PC-9 (cell line): ENCODE data around the gene PSMD6. TPM values are rescaled to one million over a fixed set of nuclear protein-coding genes. Genes with fewer than 3 reads are reported as not detected.

Experiments used
- BruUV-seq: library from RNA; stranded (reverse); fragments of 400-500 nt; replicated peaks from 2 replicates; lab custom pipeline; 2021; lab: Mats Ljungman, UMichigan
- CTCF ChIA-PET: fragments of 300-600 bp; sonication (Branson Sonifier 250); formaldehyde crosslinking; loops from one replicate; lab custom pipeline; 2022; ENCODE audit warnings: antibody characterized with exemption; lab: Charles Lee
- POLR2A ChIA-PET: fragments of 300-600 bp; sonication (Branson Sonifier 250); formaldehyde crosslinking; loops from one replicate; lab custom pipeline; 2022; ENCODE audit warnings: antibody characterized with exemption; ENCODE audit not compliant: unreplicated experiment; lab: Charles Lee
- DNase-seq, 2 experiments: peaks; one replicate each; pipeline versions ENCODE4 v3.0.0 to v3.0.0-alpha.2; 2015 to 2022; ENCODE audit warnings: mixed read lengths in 1 of 2
- H2AFZ ChIP-seq: fragments of 200-600 bp; sonication (generic); 2 replicates; pipeline ENCODE4 v1.8.1; 2017; ENCODE audit warnings: antibody characterized with exemption
- H3F3A ChIP-seq: fragments of 200-600 bp; sonication (generic); 2 replicates; pipeline ENCODE4 v1.8.1; 2017; ENCODE audit warnings: antibody characterized with exemption, mild to moderate bottlenecking, low read depth; ENCODE audit not compliant: insufficient read depth
- H3K27ac ChIP-seq: fragments of 200-600 bp; sonication (generic); 2 replicates; pipeline ENCODE4 v1.6.1; 2016; ENCODE audit warnings: mixed run types
- H3K27me3 ChIP-seq: fragments of 200-600 bp; sonication (generic); 2 replicates; pipeline ENCODE4 v1.6.1; 2016; ENCODE audit warnings: low read depth, mixed run types; ENCODE audit not compliant: insufficient read depth
- H3K36me3 ChIP-seq: fragments of 200-600 bp; sonication (generic); 2 replicates; pipeline ENCODE4 v1.6.1; 2016; ENCODE audit warnings: low read depth, mixed run types
- H3K4me1 ChIP-seq: fragments of 200-600 bp; sonication (generic); replicated peaks from 2 replicates; pipeline ENCODE4 v1.6.1; 2016; ENCODE audit warnings: mixed run types; ENCODE audit not compliant: insufficient read depth
- H3K4me2 ChIP-seq: fragments of 200-600 bp; sonication (generic); 2 replicates; pipeline ENCODE4 v1.6.1; 2017; ENCODE audit warnings: mixed run types
- H3K4me3 ChIP-seq: fragments of 200-600 bp; sonication (generic); 2 replicates; pipeline ENCODE4 v1.6.1; 2016; ENCODE audit warnings: mixed run types
- H3K79me2 ChIP-seq: fragments of 200-600 bp; sonication (generic); 2 replicates; pipeline ENCODE4 v1.6.1; 2017; ENCODE audit warnings: low read depth, mixed run types
- H3K9me2 ChIP-seq: fragments of 200-600 bp; sonication (generic); 2 replicates; pipeline ENCODE4 v1.8.1; 2017; ENCODE audit warnings: mild to moderate bottlenecking; ENCODE audit not compliant: insufficient read depth
- H3K9me3 ChIP-seq: fragments of 200-600 bp; sonication (generic); 2 replicates; pipeline ENCODE4 v1.8.1; 2016; ENCODE audit warnings: low read depth; ENCODE audit not compliant: insufficient read depth
- H4K20me1 ChIP-seq: fragments of 200-600 bp; sonication (generic); 2 replicates; pipeline ENCODE4 v1.8.1; 2017; ENCODE audit not compliant: insufficient read depth
- EZH2 ChIP-seq: fragments of 200-600 bp; sonication (generic); IDR thresholded peaks from 2 replicates; pipeline ENCODE4 v1.8.0; 2017; ENCODE audit warnings: antibody characterized with exemption, low read depth
- intact Hi-C: fragments of 100-400 bp; cut with micrococcal nuclease; formaldehyde crosslinking; loops from one replicate; pipeline ENCODE4 v1.10.0; 2022; ENCODE audit not compliant: unreplicated experiment
- total RNA-seq: library from RNA; stranded (reverse); gene quantifications from 2 replicates; pipeline ENCODE4 v1.2.3, GENCODE V29; 2021
- TF ChIP-seq, protein P1 (sequence below): fragments of 200-600 bp; sonication (generic); conservative IDR thresholded peaks from 2 replicates; pipeline ENCODE4 v1.6.1; 2017; ENCODE audit warnings: mixed run types, antibody characterized with exemption, mild to moderate bottlenecking, moderate library complexity

Gene PSMD6
- total RNA-seq, 1 experiment from 2014 or later: 68.8 TPM

GRCh38 chr3:63984391-63984790 lies 38.9 kb downstream of the PSMD6 start:
- POLR2A ChIA-PET: no interaction called here
- BruUV-seq: no TSS peak
- intact Hi-C loops: no loop called here

DNA sequence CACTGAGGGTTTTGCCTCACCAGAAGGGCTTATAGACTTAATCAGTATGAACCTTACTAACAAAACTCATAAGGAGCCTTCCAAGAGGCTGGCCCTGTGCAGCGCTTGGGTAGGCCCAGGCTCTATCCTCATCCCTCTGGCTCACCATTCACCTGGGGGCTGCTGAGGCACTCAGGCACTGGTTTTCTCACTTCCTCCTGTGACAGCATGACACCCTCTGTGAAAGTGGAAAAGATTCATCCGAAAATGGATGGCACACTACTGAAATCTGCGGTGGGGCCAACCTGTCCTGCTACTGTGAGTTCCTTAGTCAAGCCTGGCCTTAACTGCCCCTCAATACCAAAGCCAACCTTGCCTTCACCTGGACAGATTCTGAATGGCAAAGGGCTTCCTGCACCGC lies 41.3 kb downstream of the PSMD6 start:
- CTCF ChIA-PET: no interaction called here
- H3K36me3 ChIP-seq: peaks cover 3% of the 10 kb centered on the region; the same call in 1 of the 2 replicates

More at GRCh38 chr3:63984391-63984790, 38.9 kb downstream of the PSMD6 start:
- H3K36me3 ChIP-seq: peaks cover 3% of the 10 kb centered on the region; the same call in 1 of the 2 replicates
- H3K9me2 ChIP-seq: no peaks in the 10 kb centered on the region
- peaks cover 4% of the 10 kb centered on the region; the same call in 1 of the 2 replicates for H4K20me1 ChIP-seq
- no peaks in the 10 kb centered on the region for H3F3A ChIP-seq
- DNase-seq: no peak
- TF ChIP-seq EZH2: no peak
- TF ChIP-seq, protein P1, sequence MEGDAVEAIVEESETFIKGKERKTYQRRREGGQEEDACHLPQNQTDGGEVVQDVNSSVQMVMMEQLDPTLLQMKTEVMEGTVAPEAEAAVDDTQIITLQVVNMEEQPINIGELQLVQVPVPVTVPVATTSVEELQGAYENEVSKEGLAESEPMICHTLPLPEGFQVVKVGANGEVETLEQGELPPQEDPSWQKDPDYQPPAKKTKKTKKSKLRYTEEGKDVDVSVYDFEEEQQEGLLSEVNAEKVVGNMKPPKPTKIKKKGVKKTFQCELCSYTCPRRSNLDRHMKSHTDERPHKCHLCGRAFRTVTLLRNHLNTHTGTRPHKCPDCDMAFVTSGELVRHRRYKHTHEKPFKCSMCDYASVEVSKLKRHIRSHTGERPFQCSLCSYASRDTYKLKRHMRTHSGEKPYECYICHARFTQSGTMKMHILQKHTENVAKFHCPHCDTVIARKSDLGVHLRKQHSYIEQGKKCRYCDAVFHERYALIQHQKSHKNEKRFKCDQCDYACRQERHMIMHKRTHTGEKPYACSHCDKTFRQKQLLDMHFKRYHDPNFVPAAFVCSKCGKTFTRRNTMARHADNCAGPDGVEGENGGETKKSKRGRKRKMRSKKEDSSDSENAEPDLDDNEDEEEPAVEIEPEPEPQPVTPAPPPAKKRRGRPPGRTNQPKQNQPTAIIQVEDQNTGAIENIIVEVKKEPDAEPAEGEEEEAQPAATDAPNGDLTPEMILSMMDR: no peak
- CTCF ChIA-PET: no interaction called here
- no peak overlapping the region for H3K4me2 ChIP-seq
- no peaks in the 10 kb centered on the region for H3K27me3 ChIP-seq
- no peak overlapping the region for H3K27ac ChIP-seq
- H3K4me3 ChIP-seq: no peak overlapping the region
- no peaks in the 10 kb centered on the region for H3K9me3 ChIP-seq
- H3K79me2 ChIP-seq: no peaks in the 10 kb centered on the region
- H3K4me1 ChIP-seq: no peaks in the 10 kb centered on the region
- no peak overlapping the region for H2AFZ ChIP-seq

GRCh38 chr3:63980830-63981498 lies 42.3 kb downstream of the PSMD6 start:
- DNase-seq: no peak
- POLR2A ChIA-PET: no interaction called here
- H3K9me2 ChIP-seq: no peaks in the 10 kb centered on the region
- no peak overlapping the region for H2AFZ ChIP-seq
- peaks cover 11% of the 10 kb centered on the region; the same call in 1 of the 2 replicates for H3K79me2 ChIP-seq
- no peak overlapping the region for H3K4me3 ChIP-seq
- H3K4me2 ChIP-seq: no peak overlapping the region
- no peak overlapping the region for H3K27ac ChIP-seq
- H4K20me1 ChIP-seq: peaks cover 4% of the 10 kb centered on the region; the same call in 1 of the 2 replicates
- no TSS peak for BruUV-seq
- H3K9me3 ChIP-seq: no peaks in the 10 kb centered on the region
- CTCF ChIA-PET: no interaction called here
- peaks cover 12% of the 10 kb centered on the region for H3K4me1 ChIP-seq
- H3K27me3 ChIP-seq: no peaks in the 10 kb centered on the region
- H3K36me3 ChIP-seq: peaks cover 3% of the 10 kb centered on the region; the same call in 1 of the 2 replicates
- TF ChIP-seq EZH2: no peak
- TF ChIP-seq, protein P1: no peak
- H3F3A ChIP-seq: 0 out of 2 replicates have a peak, but pooled peaks cover 4% of the 10 kb centered on the region
- intact Hi-C loops: no loop called here

More for the DNA sequence above, 41.3 kb downstream of the PSMD6 start:
- Histone ChIP-seq H3K4me2 (no peak overlapping the region), H3K27ac (no peak overlapping the region), H3K79me2 (peaks cover 10% of the 10 kb centered on the region; the same call in 1 of the 2 replicates), H4K20me1 (peaks cover 4% of the 10 kb centered on the region; the same call in 1 of the 2 replicates), H3K4me3 (no peak overlapping the region), H3K27me3 (no peaks in the 10 kb centered on the region), H3F3A (no peaks in the 10 kb centered on the region), H3K4me1 (peaks cover 2% of the 10 kb centered on the region; the same call in 1 of the 2 replicates), H3K9me2 (no peaks in the 10 kb centered on the region), H3K9me3 (no peaks in the 10 kb centered on the region), H2AFZ (no peak overlapping the region)
- POLR2A ChIA-PET: no interaction called here
- intact Hi-C loops: no loop called here
- no peak for TF ChIP-seq EZH2
- TF ChIP-seq, protein P1: no peak
- no TSS peak for BruUV-seq
- DNase-seq: no peak
